LNCaP clone FGC (cell line): ENCODE measurements around the gene NFKBIL1.
A peak's percentile ranks its signal among the peaks of the same experiment; 100 is the strongest.

ENCODE experiments used
- DNase-seq: peaks from one replicate; pipeline ENCODE4 v3.0.0-alpha.2; 2011; ENCODE audit warnings: low read depth
- H3K4me3 ChIP-seq: 2 replicates; pipeline ENCODE4 v1.5.1; 2011; ENCODE audit warnings: mild to moderate bottlenecking, low read depth, low read length, control low read depth
- CTCF ChIP-seq: IDR thresholded peaks from 2 replicates; pipeline ENCODE4 v1.5.1; 2012; ENCODE audit warnings: mild to moderate bottlenecking; ENCODE audit not compliant: control insufficient read depth, insufficient read depth; ENCODE audit errors: extremely low read depth

Gene NFKBIL1

DNA sequence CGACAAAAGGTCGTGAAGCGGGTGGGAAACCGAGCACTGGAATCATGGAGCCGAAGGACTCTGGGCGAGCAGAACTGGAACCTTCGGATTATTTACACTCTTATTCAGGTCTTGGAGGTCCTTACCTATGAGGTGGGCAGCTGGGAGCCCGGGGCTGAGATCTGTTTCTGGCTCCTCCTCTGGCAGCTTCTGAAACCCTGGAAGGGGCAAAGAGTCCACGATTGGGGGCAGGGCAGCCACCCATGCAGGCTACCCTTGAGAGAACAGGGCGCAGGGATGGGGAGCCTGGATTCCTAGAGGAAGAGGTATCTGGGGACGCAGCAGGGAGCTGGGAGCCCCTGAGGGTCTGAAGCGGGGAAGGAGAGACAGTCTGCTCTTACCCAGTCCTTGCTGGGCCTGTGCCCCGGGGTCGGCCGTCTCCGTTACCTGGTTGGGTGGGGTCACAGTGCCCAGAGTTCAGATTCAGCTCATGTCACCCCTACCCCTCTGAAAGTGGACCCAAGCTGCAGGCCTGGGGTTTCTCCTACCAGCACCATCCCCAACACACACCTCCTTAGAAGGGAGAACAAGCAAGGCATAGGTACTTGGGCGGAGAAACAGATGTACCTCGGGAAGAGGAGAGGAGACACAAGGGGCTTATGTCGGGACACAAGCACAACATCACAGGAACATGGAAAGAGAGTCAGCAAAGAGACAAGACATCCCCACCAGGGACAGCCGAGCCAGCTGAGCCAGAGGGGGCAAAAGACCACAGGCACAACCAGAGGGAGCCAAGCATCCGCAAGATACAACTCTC lies 34.2 kb downstream of the NFKBIL1 start:
- peak overlapping the region; percentile 53 for H3K4me3 ChIP-seq
- no peak for TF ChIP-seq CTCF
- no peak for DNase-seq

DNA sequence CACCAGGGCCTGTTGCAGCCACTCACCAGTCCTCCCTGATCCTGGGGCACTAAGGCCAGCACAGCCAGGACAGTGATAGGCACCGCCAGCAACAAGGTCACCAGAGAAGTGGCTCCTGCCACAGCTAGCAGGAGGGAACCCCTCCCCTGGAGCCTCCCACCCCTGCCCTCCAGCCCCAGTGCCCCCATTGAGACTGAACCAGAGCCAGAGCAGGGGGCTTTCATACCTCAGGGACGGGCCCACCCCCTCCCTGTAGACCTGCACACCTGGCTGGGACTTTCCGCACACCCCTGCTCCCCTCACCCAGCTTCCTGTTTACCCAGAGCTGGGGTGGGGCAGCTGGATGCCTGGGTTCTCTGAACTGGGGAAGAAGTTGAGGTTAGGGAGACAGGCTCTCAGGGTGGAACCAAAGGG lies 34.8 kb downstream of the NFKBIL1 start, which contains the start of gene LTB:
Gene LTB (minus strand): TSS at position 195 of the 414 bp plus-strand sequence. CDS start 7 bp downstream, at position 188.
- TF ChIP-seq CTCF: no peak
- H3K4me3 ChIP-seq: peak within 1 kb of the TSS; percentile 53
- DNase-seq: no peak

DNA sequence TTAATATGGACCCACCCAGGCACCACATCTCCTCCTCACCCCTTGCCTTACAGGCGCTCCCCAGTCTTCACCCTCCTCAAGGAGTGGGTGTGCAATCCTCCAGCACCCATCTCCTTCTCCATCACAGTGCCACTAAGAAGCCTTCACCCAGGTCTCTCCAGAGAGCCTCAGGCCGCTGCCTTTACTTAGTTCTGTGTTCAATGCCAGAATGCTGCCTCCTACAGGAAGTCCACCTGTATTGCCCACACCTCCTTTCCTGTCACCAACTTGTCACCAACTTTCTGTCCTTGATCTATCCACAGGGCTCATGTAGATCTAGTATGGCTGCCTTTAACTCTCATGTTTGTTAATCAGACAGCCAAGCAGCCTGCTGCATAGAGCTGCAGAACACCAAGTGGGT lies 38.1 kb downstream of the NFKBIL1 start:
- DNase-seq: no peak
- H3K4me3 ChIP-seq: no peak overlapping the region
- TF ChIP-seq CTCF: 0 out of 2 replicates have a peak, but pooled peaks have one; percentile 16

DNA sequence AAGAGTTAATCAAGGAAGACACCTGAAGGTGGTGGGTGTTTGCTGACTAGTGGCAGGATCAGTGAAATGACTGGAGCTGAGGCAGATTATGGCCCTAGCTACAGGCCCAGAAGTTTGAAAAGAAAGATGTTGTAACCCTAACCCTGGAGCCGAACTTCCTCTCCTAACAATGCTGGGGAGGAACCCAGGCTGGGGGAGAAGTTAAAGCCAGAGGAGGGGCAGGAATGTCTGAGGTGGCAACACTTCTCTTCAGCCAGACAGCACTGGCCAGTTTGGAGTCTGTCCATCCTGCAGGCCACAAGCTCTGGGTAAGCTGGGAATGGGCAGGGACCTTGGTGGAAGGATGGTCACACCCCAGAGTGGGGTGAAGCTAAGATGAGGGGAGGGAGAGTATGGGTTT lies 38.6 kb downstream of the NFKBIL1 start, which contains the start of gene LST1:
Gene LST1 (plus strand): TSS at position 270 of the 400 bp plus-strand sequence. CDS start 1,023 bp downstream, outside the sequence.
- DNase-seq: no peak
- no peak within 1 kb of the TSS for H3K4me3 ChIP-seq
- TF ChIP-seq CTCF: no peak

DNA sequence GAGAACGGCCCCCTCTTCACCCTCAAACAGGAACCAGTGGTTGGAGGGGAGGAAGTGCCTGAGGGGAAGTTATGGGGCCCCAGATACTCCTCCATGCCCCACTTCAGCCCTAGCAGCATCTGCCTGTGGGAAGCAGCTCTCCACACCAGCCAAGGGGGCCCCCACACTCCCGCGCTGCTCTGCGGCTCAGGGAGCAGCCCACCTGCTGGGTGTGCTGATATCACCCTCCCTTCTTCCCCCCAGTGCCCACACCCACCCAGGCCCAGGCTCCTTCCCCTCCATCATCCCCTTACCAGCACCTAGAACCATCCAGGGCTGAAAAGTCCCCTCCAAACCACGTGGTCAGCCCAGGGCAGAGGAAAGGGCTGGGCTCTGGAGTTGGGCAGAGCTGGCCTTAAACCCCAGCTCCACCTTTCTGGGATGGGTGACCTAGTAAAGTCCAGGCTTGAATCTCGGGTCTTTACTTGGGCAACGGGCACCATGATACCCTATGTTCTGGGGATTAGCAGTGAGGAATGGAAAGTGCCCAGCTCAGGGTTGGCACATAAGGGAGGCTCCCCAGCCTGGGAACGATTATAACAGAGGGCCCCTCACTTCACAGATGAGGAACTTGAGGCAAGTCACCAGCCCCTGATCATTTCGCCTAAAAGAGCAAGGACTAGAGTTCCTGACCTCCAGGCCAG lies 39.3 kb downstream of the NFKBIL1 start:
- DNase-seq: no peak
- H3K4me3 ChIP-seq: no peak overlapping the region
- no peak for TF ChIP-seq CTCF

DNA sequence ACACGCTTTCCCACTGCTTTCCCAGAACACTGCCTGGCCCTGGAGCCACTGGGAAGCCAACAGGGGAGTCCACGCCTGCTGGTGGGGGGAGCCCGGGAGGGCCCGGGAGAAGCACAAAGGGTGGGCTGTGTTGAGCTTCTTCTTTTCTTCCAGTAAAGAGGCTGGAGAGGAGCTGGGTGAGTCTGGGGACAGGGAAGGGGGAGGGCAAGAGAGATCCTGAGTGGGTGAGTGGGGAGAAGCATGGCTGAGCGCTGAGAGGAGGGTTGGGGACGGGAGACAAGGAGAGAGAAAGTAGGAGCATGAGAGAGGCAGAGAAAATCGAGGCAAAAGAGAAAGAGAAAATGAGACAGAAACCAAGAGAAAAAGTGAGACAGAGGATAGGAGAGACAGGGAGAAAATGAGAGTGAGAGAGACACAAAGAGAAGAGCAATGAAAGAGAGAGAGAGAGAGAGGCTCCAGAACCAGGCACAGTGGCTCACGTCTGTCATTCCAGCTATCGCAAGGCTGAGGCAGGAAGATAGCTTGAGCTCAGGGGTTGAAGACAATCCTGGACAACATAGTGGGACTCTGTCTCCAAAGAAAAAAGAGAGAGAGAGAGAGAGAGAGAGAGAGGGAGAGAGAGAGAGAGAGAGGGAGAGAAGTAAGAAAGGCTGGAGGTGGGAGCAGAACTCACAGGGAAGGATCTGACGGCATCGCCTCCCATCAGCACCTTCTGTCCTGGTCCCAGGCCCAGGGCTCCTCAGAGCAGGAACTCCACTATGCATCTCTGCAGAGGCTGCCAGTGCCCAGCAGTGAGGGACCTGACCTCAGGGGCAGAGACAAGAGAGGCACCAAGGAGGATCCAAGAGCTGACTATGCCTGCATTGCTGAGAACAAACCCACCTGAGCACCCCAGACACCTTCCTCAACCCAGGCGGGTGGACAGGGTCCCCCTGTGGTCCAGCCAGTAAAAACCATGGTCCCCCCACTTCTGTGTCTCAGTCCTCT lies 40.7 kb downstream of the NFKBIL1 start:
- TF ChIP-seq CTCF: no peak

More for the DNA sequence above, 40.7 kb downstream of the NFKBIL1 start:
- H3K4me3 ChIP-seq: no peak overlapping the region
- DNase-seq: no peak
